GM20000 (cell line): ENCODE measurements around the gene ST6GALNAC6.

ENCODE experiments used
- DNase-seq: peaks from one replicate; pipeline ENCODE4 v3.0.0; 2012; ENCODE audit warnings: low spot score
- CTCF ChIP-seq: IDR thresholded peaks from 2 replicates; pipeline ENCODE4 v1.5.1; 2012; ENCODE audit warnings: mild to moderate bottlenecking, control low read depth; ENCODE audit errors: extremely low read depth, missing control alignments

ST6GALNAC6 gene

GRCh38 chr9:127921557-127922120 lies 22.2 kb upstream of the ST6GALNAC6 start:
- TF ChIP-seq CTCF: peak; percentile 82
- DNase-seq: peak; percentile 87

GRCh38 chr9:127920794-127921193 lies 21.4 kb upstream of the ST6GALNAC6 start:
- no peak for DNase-seq
- TF ChIP-seq CTCF: no peak

- DNase-seq: no peak
- no peak for TF ChIP-seq CTCF
These were observed 19.9 kb upstream of the ST6GALNAC6 start for GRCh38 chr9:127919253-127919815.

- DNase-seq: no peak
- TF ChIP-seq CTCF: peak; percentile 26
These were observed 19.0 kb upstream of the ST6GALNAC6 start for GRCh38 chr9:127918183-127919107.

GRCh38 chr9:127917603-127918002 lies 18.2 kb upstream of the ST6GALNAC6 start:
- TF ChIP-seq CTCF: no peak
- DNase-seq: no peak

GRCh38 chr9:127916720-127917581 lies 17.5 kb upstream of the ST6GALNAC6 start, which contains the start of gene ST6GALNAC4:
ST6GALNAC4 (minus strand) TSS chr9:127917041; CDS start chr9:127916419, 622 bp downstream.
- TF ChIP-seq CTCF: no peak

More at GRCh38 chr9:127916720-127917581, 17.5 kb upstream of the ST6GALNAC6 start, which contains the start of gene ST6GALNAC4:
- DNase-seq: peak; percentile 99
